Measurements from ENCODE around the gene ZNF76.

The ZNF76 gene

DNA sequence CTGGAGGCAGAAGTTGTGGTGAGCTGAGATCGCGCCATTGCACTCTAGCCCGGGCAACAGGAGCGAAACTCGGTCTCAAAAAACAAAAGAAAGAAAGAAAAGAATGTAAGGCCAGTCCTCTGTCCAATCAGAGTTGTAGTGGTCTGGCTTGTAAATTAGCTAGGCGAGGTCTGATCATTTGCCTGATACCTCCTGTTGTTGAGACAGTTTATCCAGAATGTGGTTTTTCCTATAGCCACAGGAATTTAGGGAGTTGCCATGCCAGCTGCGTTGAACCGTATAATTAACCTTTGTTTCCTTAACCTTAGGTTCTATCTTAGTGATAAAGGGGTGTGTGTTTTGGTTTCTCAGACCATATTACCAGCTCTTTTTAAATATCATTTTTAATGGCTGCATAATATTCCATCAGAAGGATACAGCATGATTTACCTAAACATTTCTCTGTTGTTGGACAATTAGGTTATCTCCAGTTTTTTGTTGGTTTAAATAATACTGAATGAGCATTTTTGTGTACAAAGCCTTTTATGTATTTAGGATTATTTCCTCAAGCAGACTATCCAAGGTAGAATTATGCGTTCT, 71.1 kb downstream of the ZNF76 start:
- no peak for DNase-seq (ENCODE audit: low read depth in 2 of 2)

DNA sequence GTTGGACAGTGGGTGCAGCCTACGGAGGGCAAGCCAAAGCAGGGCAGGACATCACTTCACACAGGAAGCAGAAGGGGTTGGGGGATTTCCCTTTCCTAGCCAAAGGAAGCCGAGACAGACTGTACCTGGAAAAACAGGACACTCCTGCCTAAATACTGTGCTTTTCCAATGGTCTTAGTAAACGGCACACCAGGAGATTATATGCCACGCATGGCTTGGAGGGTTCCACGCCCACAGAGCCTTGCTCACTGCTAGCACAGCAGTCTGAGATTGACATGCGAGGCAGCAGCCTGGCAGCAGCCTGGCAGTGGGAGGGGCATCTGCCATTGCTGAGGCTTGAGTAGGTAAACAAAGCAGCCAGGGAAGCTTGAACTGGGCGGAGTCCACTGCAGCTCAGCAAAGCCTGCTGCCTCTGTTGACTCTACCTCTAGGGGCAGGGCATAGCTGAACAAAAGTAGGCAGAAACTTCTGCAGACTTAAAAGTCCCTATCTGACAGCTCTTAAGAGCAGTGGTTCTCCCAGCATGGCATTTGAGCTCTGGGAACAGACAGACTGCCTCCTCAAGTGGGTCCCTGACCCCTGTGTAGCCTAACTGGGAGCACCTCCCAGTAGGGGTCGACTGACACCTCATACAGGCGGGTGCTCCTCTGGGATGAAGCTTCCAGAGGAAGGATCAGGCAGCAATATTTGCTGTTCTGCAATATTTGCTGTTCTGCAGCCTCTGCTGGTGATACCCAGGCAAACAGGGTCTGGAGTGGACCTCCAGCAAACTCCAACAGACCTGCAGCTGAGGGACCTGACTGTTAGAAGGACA, 72.7 kb downstream of the ZNF76 start:
- peak; percentile 26 to 45 for DNase-seq (ENCODE audit: low read depth in 2 of 2)

DNA sequence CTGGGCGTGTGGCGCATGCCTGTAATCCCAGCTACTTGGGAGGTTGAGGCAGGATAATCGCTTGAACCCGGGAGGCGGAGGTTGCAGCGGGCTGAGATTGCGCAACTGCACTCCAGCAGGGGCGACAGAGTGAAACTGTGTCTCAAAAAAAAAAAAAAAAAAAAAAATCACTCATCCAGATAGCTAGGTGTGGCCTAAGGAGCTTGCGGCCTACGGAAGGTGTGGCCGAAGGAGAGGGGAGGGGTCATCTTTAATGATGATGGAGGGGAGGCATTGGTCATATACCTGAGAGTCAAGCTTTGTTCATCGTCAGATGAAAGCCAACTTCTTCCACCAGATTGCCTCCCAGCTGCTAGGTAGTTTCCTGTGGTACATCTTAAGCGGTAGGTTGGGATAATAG, 82.0 kb downstream of the ZNF76 start:
- DNase-seq (ENCODE audit: low read depth in 2 of 2) = no peak

DNA sequence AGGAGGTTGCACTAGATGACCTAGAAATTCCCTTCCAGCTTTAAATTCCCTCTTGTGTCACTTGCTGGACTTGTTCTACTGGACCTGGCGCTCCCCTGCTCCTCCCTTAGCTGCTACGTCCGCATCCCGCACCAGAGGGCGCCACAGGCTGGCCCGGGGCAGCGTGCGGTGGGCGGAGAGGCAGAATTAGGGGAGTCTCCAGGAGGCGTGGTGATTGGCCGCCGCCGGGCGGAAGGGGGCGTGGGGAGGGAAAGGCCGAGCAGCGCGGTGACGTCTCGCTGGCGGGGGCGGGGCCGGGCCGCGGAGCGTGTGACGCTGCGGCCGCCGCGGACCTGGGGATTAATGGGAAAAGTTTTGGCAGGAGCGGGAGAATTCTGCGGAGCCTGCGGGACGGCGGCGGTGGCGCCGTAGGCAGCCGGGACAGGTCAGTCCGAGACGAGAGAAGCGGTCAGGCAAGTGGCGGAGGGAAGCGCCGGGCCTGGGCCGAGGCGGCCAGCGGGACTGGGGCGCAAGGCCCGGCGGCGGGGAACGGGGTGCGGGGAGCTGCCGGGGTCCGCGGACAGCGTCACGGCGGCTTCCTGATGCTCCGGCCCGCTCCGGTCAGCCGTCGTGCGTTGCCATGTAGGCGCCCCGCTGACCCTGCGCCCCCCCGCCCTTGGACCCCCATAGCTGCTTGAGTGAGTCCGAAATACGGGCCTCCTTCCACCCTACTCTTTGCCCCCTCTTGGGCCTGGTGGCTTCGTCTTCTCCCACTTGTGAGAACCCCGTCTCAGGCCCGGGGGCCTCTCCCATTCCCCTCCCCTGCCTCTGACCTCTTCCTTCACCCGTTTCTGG, 82.9 kb downstream of the ZNF76 start, which contains the start of gene PPARD:
Gene PPARD, plus strand, starts transcription at position 301 of the 834 bp plus-strand sequence. CDS start 68,530 bp downstream, outside the sequence.
- DNase-seq (ENCODE audit: low read depth in 2 of 2) = peak; percentile 94 to 95

DNA sequence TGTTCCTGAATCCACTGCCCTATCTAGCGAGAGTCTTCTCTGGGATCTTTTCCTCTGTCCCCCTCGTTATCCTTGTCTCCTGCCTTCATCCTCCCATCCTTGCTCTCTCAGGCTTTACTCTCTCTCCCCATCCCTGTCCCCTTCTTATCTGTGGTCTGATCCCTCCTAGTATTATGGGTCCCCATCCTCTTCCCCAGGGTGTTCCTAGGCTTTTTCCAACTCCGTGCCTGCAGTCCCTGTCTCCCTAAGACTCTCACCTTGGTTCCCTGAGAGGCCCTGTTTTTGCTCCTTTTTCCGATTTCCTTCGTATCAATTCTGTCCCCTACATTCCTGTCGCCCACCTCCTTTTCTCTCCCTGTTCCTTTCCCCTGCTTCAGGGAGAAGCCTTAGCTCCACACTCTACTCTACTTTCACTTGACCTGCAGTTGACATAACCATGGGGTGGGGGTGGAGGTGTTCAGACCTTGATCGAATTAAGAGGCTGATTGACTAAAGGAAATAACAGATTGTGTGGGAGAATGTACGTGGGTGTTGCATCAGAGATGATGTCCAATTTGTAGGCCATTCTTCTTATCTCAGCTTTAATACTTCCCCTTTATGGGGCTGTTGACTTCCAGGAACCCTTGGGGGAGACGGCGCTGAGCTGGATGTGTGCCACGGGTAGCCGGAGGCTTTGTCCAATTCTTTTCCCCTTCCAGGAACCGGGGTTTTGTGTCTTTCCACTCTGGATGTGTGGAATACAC, 83.7 kb downstream of the ZNF76 start:
- DNase-seq (ENCODE audit: low read depth in 2 of 2) = no peak

DNA sequence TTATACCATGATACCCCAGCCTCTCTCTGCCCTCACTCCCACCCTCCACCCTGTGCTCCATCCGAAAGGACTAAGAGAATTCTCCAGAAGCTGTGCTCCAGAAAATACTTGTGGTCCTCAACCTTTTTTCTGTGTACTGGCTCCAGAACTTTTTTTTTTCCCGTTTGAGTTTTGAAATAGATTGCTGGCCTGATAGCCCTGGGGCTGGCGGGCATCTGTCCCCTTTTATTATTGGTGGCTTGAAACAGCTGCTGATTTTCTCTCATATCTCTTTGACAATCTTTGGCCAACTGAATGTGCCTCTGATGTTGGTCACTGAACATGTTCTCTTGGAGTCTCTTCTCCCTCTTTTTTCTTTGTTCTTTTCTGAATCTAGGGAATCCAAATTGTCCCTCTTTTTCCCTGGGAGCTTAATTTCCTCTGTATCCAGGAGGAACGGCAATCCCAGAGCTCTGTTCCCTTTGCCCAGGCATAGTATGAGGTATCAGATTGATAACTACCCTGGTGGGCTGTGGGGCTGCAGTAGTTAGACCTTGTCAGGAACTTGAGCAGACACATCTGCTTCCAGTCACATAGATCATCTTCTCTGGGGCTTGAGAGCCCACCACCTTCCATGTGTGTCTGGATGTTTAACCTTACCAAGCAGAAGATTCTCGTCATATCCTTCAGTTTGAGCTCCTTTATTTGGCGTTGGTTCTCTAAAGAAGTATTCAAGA, 84.5 kb downstream of the ZNF76 start:
- DNase-seq (ENCODE audit: low read depth in 2 of 2) = no peak
